Esophagus mucosa (tissue), 1 donor: ENCODE data around the gene THRA. TPM values are rescaled to one million over a fixed set of nuclear protein-coding genes. Genes with fewer than 3 reads are reported as not detected.

ENCODE experiments used
- ATAC-seq: fragments of 200-7000 bp; cut with Tn5 transposase; one replicate; pipeline ENCODE4 v1.9.1; 2020
- total RNA-seq: library from RNA; stranded (reverse); gene quantifications from one replicate; pipeline ENCODE4 v1.2.4, GENCODE V29; 2023
- donor health status: DM: yes; HTN: yes; CAD: no.

The THRA gene
- total RNA-seq, 1 donor from 2014 or later: 9.4 TPM

GRCh38 chr17:40026816-40027613 lies 35.8 kb upstream of the THRA start:
- peak; percentile 82 for ATAC-seq

DNA sequence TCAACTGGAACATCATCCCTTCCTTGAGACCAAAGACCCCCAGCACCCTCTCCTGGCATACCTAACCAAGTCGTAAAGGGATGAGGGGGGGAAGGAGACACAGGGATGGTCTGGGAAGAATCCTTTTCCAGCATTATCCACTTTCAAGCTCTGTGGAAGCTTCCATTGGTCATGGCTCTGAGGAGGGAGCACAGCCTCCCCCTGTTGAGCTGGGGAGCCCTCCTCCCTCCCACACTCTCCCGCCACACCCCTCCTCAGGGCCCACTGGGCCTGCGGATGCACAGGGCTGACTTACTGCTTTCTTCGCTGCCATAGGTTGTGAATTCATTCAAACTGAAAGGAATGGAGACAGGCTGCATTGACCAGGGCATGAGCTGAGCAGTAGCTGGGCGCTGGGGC lies 35.2 kb upstream of the THRA start:
- no peak for ATAC-seq

DNA sequence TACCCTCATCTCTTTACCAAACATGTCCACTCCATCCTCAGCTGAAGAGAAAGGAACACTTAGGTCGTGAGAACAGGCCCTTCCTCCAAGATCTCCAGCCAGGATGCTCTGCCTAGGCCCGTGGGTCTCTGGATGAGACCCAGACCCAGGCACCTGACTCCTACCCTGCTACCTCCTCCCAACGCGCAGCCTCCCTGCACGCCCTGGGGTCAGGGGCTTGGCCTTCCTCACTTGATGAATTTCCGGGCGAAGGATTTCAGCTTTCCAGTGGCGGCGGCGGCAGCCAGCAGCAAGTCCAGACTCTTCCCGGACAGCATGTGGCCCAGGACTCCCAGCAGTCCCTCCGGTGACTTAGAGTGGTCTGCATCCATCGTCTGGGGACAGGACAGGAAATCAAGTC lies 34.2 kb upstream of the THRA start:
- ATAC-seq: no peak

DNA sequence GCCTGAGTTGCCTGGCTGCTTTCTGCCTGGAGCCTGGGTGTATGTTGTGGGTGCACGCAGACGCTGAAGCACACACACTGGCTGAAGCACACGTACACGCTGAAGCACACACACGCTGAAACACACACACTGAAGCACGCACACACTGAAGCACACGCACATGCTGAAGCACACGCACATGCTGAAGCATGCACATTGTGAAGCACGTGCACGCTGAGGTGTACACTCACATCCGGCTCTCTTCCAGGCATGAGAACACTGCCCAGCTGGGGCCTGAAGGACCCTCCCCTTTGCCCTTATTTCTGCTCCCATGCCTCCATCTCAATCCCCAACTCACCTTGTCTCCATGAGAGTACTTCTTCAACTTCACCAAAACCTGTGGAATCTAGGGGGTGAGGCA lies 31.1 kb upstream of the THRA start:
- ATAC-seq: no peak

DNA sequence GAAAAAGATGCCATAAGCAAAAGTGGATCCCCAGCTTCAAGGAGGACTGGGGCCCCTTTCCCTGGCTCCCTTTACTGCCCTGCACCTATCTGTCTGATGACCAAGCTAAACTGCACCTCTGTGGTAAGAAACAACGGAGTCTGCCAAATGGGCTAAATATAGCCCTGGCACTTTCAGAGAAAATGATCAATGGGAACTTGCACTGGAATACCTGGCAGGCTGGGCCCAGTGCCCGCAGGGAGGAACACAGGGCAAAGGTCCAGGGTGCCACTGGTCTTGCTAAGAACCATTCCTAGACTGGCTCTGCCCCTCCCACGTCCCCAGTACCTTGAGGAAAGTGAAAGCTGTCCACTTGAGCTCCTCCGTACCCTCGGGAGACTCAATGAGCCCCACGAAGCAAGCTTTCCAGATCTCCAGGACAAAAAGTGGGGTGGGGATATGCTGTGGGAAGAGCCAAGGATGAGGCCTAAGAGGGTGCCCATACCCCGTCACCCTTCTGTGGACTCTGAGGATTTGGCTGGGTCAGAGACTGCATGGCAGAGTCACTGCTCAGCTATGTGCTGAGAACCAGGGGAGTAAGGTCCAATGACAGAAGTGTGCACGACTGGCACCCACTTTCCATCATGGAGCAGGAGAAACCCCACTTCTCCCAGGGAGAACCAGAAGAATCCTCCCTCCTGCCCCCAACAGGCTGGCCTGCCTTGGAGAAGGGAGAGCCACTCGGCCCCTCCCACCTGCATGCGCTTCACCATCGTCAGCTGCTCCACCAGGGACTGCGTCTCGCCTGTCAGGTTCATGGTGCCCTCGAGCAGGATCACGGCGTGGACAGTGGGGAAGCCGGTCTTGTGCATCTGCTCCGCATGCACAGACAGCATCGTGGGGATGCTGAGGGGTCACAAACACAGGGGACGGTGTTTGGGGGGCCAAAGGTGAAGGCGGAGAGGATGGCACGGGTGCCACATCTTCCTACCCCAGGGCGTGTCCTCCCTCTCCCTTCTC lies 30.1 kb upstream of the THRA start:
- ATAC-seq: no peak

DNA sequence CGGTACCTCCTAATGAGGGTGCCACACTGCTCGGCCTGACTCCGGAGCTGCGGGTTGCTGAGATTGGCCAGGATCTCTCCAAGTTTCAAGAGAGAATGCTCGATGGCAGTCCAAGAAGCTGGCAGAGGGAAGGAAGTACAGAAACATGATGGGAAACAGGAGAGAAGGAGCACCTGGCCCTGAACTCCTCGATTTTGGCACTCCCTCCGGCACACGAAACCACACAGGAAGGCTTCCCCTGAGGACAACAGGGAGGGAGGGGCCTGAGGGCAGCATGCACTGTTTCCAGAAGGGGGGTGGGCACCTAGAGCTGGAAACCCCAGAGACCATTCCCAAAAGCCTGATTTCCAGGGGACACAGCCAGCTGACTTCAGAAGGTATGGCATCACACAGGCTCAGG lies 29.4 kb upstream of the THRA start:
- no peak for ATAC-seq

GRCh38 chr17:40034426-40035161 lies 28.2 kb upstream of the THRA start:
- no peak for ATAC-seq

DNA sequence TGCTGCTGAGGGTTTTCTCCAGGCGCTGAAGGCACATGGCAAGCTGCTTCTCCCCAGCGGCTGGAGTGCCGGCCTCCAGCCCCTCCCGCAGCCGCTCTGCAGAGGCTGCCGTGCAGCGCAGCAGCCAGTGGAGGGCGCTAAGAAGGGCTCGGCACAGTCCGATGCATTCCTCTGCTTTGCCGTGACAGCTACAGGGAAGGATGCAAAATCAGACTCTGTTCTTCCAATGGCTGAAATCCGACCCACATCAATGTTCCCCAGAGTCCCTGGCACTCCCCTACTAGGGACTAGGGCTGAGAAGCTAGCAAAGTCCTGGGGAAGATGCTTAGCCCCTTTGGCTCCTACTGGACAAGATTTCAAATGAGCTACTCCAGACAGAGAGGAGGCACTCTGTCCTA lies 27.6 kb upstream of the THRA start:
- peak; percentile 28 for ATAC-seq

DNA sequence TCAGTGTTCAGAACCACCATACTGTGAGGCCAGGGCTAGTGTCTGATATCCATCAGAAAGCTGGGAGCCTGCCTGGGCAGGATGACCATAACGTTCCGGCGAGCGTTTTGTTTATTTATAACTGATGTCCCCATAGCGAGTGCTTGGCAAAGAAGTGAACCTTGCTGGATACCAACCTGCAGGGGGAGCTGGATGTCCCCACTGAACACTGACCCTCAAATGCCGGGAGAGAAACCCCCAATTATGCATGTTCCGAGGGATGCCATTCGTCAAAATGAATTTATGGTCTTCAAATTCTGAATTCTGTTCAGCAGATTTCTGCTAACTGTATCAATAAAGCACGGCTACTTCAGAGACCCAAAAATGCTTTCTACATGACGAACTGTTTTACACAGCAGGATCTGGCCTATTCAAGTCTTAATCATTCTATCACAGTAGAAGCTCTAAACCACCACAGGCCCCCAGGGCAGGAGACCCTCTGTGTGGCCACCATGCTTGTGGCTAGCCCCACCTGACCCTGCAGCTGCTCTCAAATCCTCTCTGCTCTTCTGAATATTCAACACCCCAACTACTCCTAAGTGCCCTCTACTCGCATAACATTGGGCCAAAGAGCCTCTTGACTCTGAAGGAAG lies 23.8 kb upstream of the THRA start:
- peak; percentile 22 for ATAC-seq

DNA sequence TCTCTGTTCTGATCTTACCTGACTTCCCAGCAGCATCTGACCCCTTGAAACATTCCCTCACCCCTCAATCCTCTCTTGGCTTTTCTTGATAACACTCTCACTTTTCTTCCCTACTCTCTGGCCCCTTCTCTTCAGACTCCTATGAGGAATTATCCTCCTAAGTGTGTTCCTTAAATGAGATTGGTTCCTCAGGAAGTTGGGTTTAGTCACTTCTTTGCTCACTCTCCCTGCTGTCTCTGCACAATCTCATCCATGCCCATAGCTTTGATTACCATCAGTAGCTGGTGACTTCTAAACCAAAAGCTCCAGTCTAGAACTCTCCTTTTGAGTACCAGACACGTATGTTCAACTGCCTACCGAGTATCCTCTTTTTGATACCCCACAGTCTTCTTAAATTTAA lies 21.6 kb upstream of the THRA start:
- no peak for ATAC-seq

DNA sequence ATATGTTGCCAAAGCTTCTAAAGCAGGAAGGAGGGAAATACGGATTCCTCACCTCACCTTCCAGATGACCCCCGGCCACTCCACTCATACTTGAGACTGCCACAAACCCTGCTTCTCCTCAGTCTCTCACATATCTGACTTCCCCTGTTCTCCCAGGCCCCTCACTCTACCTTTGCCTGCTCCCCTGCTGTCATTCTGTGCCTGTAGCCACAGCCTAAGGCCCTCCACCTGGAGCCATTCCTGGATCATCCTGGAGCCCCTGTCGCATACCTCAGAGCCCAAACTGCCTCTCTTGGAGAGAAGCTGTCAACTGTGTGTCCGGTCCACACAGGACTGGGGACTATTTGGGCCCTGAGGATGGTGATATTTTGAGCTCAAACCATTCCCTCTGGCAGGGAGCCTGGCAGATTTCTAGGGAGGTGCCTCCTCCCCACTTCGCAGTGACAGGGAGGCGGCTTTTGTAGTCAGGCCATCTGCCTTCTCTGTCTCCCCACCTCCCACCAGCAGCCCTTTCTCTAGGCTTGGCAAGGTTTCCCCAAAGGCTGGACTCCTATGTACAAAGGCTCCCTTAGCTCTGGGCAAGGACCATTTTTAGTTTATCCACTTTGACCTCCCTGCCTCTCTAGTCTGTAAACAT lies 6.3 kb upstream of the THRA start:
- ATAC-seq: no peak

DNA sequence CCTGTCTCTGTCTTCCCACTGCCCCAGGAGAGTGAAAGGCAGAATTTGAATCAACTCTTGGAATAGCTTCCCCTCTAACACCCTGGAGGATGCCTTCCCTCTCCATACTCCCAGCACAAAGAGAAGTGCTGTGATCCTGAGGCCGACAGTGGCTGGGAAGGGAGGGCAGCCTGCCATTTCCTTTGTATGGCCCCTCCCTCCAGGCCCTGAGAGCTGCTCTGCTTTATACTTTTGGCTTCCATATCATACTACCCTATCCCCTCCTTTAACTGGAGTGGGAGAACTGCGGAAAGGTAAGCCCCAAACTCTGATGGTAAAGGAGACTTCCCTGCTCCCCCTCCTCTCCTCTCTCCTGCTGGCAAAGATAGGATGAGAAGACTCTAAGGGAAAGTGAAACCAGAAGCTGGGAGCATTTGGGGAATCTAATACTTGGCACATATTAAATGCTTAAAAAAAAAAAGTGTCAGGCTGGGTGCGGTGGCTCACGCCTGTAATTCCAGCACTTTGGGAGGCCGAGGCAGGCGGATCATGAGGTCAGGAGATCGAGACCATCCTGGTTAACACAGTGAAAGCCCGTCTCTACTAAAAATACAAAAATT lies 4.5 kb upstream of the THRA start:
- ATAC-seq: no peak

DNA sequence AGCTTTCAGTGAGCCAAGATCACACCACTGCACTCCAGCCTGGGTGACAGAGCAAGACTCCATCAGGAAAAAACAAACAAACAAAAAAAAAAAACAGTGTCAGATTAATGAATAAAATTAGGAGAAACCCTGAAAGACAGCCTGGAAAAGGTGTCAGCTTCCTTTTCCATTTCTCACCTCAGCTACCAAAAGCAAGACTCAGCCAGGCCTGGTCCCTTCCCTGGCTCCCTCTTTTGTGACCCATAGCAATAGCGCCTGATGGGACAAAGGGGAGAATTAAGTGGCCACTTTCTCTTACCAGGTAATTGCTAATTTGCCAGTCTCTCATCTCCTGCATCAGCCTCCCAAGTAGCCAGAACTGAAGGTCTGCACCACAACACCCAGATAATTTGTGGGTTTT lies 3.9 kb upstream of the THRA start:
- no peak for ATAC-seq

GRCh38 chr17:40059729-40060475 lies 2.9 kb upstream of the THRA start:
- no peak for ATAC-seq

GRCh38 chr17:40060887-40061608 lies 1.7 kb upstream of the THRA start:
- peak; percentile 1 for ATAC-seq

- ATAC-seq: no peak
These were observed 1.1 kb upstream of the THRA start for GRCh38 chr17:40061609-40062038.

DNA sequence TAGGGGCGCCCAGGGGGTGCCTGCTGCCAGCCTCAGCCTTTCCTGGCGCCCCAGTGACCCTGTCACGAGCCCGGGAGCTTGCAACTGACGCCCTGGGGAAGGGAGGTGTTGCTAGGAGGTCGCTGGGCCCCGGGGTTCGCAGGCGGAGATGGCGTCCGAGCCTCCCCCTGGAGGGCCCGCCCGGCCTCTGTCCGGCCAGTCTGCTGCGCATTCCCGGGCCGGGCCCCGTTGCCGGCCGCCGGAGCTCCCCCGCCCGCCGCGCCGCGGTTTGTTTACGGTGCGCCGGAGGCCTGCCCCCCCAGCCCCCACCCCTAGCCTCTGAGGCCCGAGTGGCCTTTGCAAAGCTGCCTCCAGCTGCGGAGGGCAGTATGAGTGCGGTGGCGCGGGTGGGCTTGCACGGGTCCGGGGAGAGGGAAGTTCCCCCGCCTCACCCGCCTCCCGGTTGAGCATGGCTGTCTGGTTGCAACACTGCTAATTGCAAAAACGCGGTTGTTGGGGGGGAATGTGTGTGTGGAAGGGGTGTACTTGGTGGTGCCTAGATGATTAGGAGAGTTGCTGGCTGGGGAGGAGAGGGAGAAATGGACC lies 514 bp downstream of the THRA start:
- peak; percentile 22 for ATAC-seq

- ATAC-seq: no peak
These were observed 1.3 kb downstream of the THRA start for GRCh38 chr17:40063901-40064531.
